HCT116 (cell line): ENCODE data around the gene SEPTIN3. TPM values are rescaled to one million over a fixed set of nuclear protein-coding genes. Genes with fewer than 3 reads are reported as not detected.

Experiments
- ATAC-seq: fragments of 200-7000 bp; cut with Tn5 transposase; 2 replicates; pipeline ENCODE4 v1.9.1; 2020; ENCODE audit warnings: mild to moderate bottlenecking, moderate library complexity
- BruUV-seq: library from RNA; stranded (reverse); fragments of 400-500 nt; replicated peaks from 2 replicates; lab custom pipeline; 2021; lab: Mats Ljungman, UMichigan
- CTCF ChIA-PET: fragments of 300-600 bp; sonication (Branson Sonifier 250); formaldehyde crosslinking; loops from one replicate; lab custom pipeline; 2021; ENCODE audit warnings: antibody characterized with exemption; lab: Charles Lee
- POLR2A ChIA-PET: fragments of 300-600, 350-600 bp; sonication (Branson Sonifier 250); formaldehyde crosslinking; loops from one replicate; lab custom pipeline; 2021; ENCODE audit warnings: antibody characterized with exemption; lab: Charles Lee
- RAD21 ChIA-PET, 2 experiments: fragments of 300-600 bp; sonication (Branson Sonifier 250); formaldehyde crosslinking; loops; one replicate each; lab custom pipeline; 2023; ENCODE audit warnings: low total read pairs in 2 of 2; ENCODE audit not compliant: uncharacterized antibody in 2 of 2, unreplicated experiment in 2 of 2, low non-redundant PET in 1 of 2; lab: Charles Lee
- DNase-seq: peaks from one replicate; pipeline ENCODE4 v3.0.0-alpha.2; 2010; ENCODE audit warnings: low read depth, low spot score
- H2AFZ ChIP-seq: fragments of 200-600 bp; shearing (Covaris generic), sonication (generic); 2 replicates; pipeline ENCODE4 v1.6.1; 2017; ENCODE audit warnings: low read depth, mixed run types, mixed read lengths, antibody characterized with exemption, low read length; ENCODE audit not compliant: poor library complexity, severe bottlenecking
- H3K27ac ChIP-seq: 2 replicates; pipeline ENCODE4 v1.5.1; 2012; ENCODE audit warnings: low read depth, low read length
- H3K27me3 ChIP-seq: fragments of 200-600 bp; sonication (generic); 2 replicates; pipeline ENCODE4 v1.6.1; 2016; ENCODE audit warnings: mixed run types, low read length, mixed read lengths; ENCODE audit not compliant: insufficient read depth
- H3K36me3 ChIP-seq, 2 experiments: fragments of 200-500 bp in 1 of 2; fragments of 200-600 bp in 1 of 2; sonication (Bioruptor generic) in 1 of 2; sonication (generic) in 1 of 2; 2 replicates each; pipeline versions ENCODE4 v1.5.1 to v1.6.1; 2014 to 2016; ENCODE audit warnings: low read length in 2 of 2, inconsistent platforms in 1 of 2, mixed read lengths in 1 of 2, mixed run types in 1 of 2; ENCODE audit not compliant: insufficient read depth in 2 of 2, control insufficient read depth in 1 of 2
- H3K4me1 ChIP-seq, 2 experiments: fragments of 200-600 bp in 1 of 2; sonication (generic) in 1 of 2; 2 replicates each; pipeline versions ENCODE4 v1.5.1 to v1.6.1; 2012 to 2017; ENCODE audit warnings: low read length in 2 of 2, inconsistent platforms in 1 of 2, mild to moderate bottlenecking in 1 of 2, mixed read lengths in 1 of 2, mixed run types in 1 of 2, moderate library complexity in 1 of 2; ENCODE audit not compliant: insufficient read depth in 2 of 2, control insufficient read depth in 1 of 2
- H3K4me2 ChIP-seq: fragments of 200-600 bp; sonication (generic); 2 replicates; pipeline ENCODE4 v1.6.1; 2017; ENCODE audit warnings: mixed run types, low read length, mixed read lengths
- H3K4me3 ChIP-seq, 2 experiments: fragments of 200-600 bp in 1 of 2; sonication (generic) in 1 of 2; replicated peaks in 1 of 2; 2 replicates each; pipeline ENCODE4 v1.5.1; 2011 to 2016; ENCODE audit warnings: low read length in 2 of 2, control low read depth in 1 of 2, low read depth in 1 of 2, mild to moderate bottlenecking in 1 of 2, mixed read lengths in 1 of 2, mixed run types in 1 of 2
- H3K79me2 ChIP-seq: fragments of 200-600 bp; sonication (generic); 2 replicates; pipeline ENCODE4 v1.6.1; 2017; ENCODE audit warnings: mild to moderate bottlenecking, mixed run types, low read length, moderate library complexity, mixed read lengths; ENCODE audit not compliant: insufficient read depth
- H3K9ac ChIP-seq: fragments of 200-600 bp; sonication (generic); 2 replicates; pipeline ENCODE4 v1.6.1; 2016; ENCODE audit warnings: low read length, mixed read lengths
- H3K9me2 ChIP-seq: fragments of 200-600 bp; sonication (generic), shearing (Covaris generic); 2 replicates; pipeline ENCODE4 v1.6.1; 2017; ENCODE audit warnings: mixed run types, mild to moderate bottlenecking, moderate library complexity; ENCODE audit not compliant: insufficient read depth
- H3K9me3 ChIP-seq, 2 experiments: fragments of 200-500 bp in 1 of 2; fragments of 200-600 bp in 1 of 2; sonication (Bioruptor generic) in 1 of 2; sonication (generic) in 1 of 2; 2 replicates each; pipeline ENCODE4 v1.6.1; 2014 to 2017; ENCODE audit warnings: low read length in 2 of 2, mixed read lengths in 2 of 2, inconsistent platforms in 1 of 2, low read depth in 1 of 2, mild to moderate bottlenecking in 1 of 2, mixed run types in 1 of 2, moderate library complexity in 1 of 2; ENCODE audit not compliant: control insufficient read depth in 1 of 2, insufficient read depth in 1 of 2
- H4K20me1 ChIP-seq: fragments of 200-600 bp; sonication (generic), shearing (Covaris generic); 2 replicates; pipeline ENCODE4 v1.6.1; 2017; ENCODE audit warnings: mixed run types, mild to moderate bottlenecking, moderate library complexity; ENCODE audit not compliant: insufficient read depth
- CBX3 ChIP-seq: IDR thresholded peaks from 2 replicates; pipeline ENCODE4 v1.6.1; 2012; ENCODE audit warnings: low read depth
- CEBPB ChIP-seq: IDR thresholded peaks from 2 replicates; pipeline ENCODE4 v1.6.1; 2012; ENCODE audit warnings: low read depth
- EGR1 ChIP-seq: IDR thresholded peaks from 2 replicates; pipeline ENCODE4 v1.6.1; 2012; ENCODE audit warnings: low read depth
- ELF1 ChIP-seq: IDR thresholded peaks from 2 replicates; pipeline ENCODE4 v1.6.1; 2012; ENCODE audit warnings: low read depth, borderline replicate concordance
- EZH2 ChIP-seq: fragments of 200-600 bp; sonication (generic); IDR thresholded peaks from 2 replicates; pipeline ENCODE4 v1.6.1; 2017; ENCODE audit warnings: antibody characterized with exemption, mixed run types
- EZH2phosphoT487 ChIP-seq: fragments of 200-600 bp; IDR thresholded peaks from 2 replicates; pipeline ENCODE4 v1.6.1; 2018; ENCODE audit warnings: antibody characterized with exemption, borderline replicate concordance
- FOSL1 ChIP-seq: IDR thresholded peaks from 2 replicates; pipeline ENCODE4 v1.6.1; 2012; ENCODE audit warnings: low read depth
- JUND ChIP-seq: IDR thresholded peaks from 2 replicates; pipeline ENCODE4 v1.6.1; 2012
- POLR2A ChIP-seq: IDR thresholded peaks from 2 replicates; pipeline ENCODE4 v1.7.0; 2011; ENCODE audit warnings: borderline replicate concordance; ENCODE audit not compliant: insufficient read depth, insufficient read length; ENCODE audit errors: extremely low read depth
- POLR2AphosphoS5 ChIP-seq: IDR thresholded peaks from 2 replicates; pipeline ENCODE4 v1.6.1; 2011; ENCODE audit warnings: mild to moderate bottlenecking, low read depth, low read length, moderate library complexity
- SIN3A ChIP-seq: IDR thresholded peaks from 2 replicates; pipeline ENCODE4 v1.6.1; 2012; ENCODE audit warnings: low read depth
- SP1 ChIP-seq: IDR thresholded peaks from 2 replicates; pipeline ENCODE4 v1.6.1; 2012; ENCODE audit warnings: low read depth
- SRF ChIP-seq: IDR thresholded peaks from 2 replicates; pipeline ENCODE4 v1.6.1; 2012; ENCODE audit warnings: low read depth
- TCF7L2 ChIP-seq: IDR thresholded peaks from 2 replicates; pipeline ENCODE4 v1.7.0; 2011; ENCODE audit warnings: borderline replicate concordance, inconsistent platforms; ENCODE audit not compliant: insufficient read depth, insufficient read length; ENCODE audit errors: extremely low read depth
- YY1 ChIP-seq: IDR thresholded peaks from 2 replicates; pipeline ENCODE4 v1.6.1; 2011; ENCODE audit warnings: low read length, low read depth, moderate library complexity, mild to moderate bottlenecking; ENCODE audit not compliant: insufficient replicate concordance; ENCODE audit errors: extremely low read depth
- intact Hi-C: fragments of 100-400 bp; cut with micrococcal nuclease; formaldehyde crosslinking; loops from 2 replicates; pipeline ENCODE4 v1.10.0; 2022
- total RNA-seq: library from RNA; stranded (reverse); gene quantifications from one replicate; pipeline ENCODE4 v1.2.1, GENCODE V29; 2021; ENCODE audit not compliant: unreplicated experiment
- TF ChIP-seq, protein P1 (sequence below): IDR thresholded peaks from 2 replicates; pipeline ENCODE4 v1.6.1; 2012
- TF ChIP-seq, protein P2 (sequence below), 3 experiments: fragments of 200-600 bp in 1 of 3; sonication (generic) in 1 of 3; IDR thresholded peaks in 2 of 3; conservative IDR thresholded peaks in 1 of 3; 2 replicates each; pipeline ENCODE4 v1.5.1; 2012 to 2017; ENCODE audit warnings: low read depth in 2 of 3, low read length in 2 of 3, antibody characterized with exemption in 1 of 3, borderline replicate concordance in 1 of 3, control low read depth in 1 of 3, mild to moderate bottlenecking in 1 of 3, mixed read lengths in 1 of 3, mixed run types in 1 of 3, moderate library complexity in 1 of 3; ENCODE audit not compliant: insufficient read depth in 1 of 3
- TF ChIP-seq, protein P3 (sequence below): IDR thresholded peaks from 2 replicates; pipeline ENCODE4 v1.6.1; 2011; ENCODE audit warnings: mild to moderate bottlenecking, low read length, moderate library complexity; ENCODE audit not compliant: insufficient replicate concordance; ENCODE audit errors: extremely low read depth
- TF ChIP-seq, protein P4 (sequence below): IDR thresholded peaks from 2 replicates; pipeline ENCODE4 v1.6.1; 2012

SEPTIN3 gene
- total RNA-seq, 1 experiment from 2014 or later = 9.3 TPM

DNA sequence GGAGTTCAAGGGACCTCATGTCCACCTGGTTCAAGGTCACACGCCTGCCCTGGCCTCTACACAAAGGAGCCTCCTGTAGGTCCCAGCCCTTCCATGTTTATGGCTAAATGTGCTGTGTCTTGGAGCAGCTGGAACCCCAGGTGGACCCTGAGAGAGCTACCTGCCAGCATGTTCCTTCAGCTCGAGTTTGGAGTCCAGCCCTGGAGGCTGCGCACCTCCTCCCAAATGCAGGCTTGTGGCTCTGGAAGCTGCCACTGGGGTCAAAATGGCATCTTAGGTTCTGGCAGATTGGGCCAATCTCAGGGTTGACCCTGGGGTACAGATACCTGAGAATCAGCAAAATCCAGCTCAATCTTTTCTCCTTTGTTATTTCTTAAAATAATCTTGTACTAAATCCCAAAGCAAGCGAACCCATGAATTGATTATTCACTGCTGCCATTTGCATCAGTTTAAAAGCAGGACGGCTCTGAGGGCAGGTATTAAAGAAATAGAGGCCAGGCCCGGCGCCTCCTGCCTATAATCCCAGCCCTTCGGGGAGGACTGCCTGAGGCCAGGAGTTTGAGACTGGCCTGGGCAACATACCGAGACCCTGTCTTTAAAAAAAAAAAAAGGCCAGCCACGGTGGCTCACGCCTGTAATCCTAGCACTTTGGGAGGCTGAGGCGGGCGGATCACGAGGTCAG is 45.5 kb upstream of the SEPTIN3 start:
- Histone ChIP-seq H3K9ac (no peak overlapping the region), H3K4me3 (no peak overlapping the region), H3K4me1 (peaks cover 2 to 10% of the 10 kb centered on the region in 2 experiments; a peak in 1 of 4 replicates), H3K36me3 (no peaks in the 10 kb centered on the region), H3K27ac (no peak overlapping the region), H2AFZ (no peak overlapping the region), H3K27me3 (no peaks in the 10 kb centered on the region), H3K9me2 (no peaks in the 10 kb centered on the region), H3K4me2 (no peak overlapping the region), H3K79me2 (no peaks in the 10 kb centered on the region), H3K9me3 (no peaks in the 10 kb centered on the region), H4K20me1 (no peaks in the 10 kb centered on the region)
- RAD21 ChIA-PET = no interaction called here
- ATAC-seq (no peak), DNase-seq (no peak)
- TF ChIP-seq CBX3 (no peak), POLR2A (no peak), SIN3A (no peak), SRF (no peak), SP1 (no peak), CEBPB (no peak), EZH2phosphoT487 (no peak), ELF1 (no peak), FOSL1 (no peak), TCF7L2 (no peak), EGR1 (no peak), POLR2AphosphoS5 (no peak), JUND (no peak), EZH2 (no peak), YY1 (no peak)
- TF ChIP-seq, protein P1, sequence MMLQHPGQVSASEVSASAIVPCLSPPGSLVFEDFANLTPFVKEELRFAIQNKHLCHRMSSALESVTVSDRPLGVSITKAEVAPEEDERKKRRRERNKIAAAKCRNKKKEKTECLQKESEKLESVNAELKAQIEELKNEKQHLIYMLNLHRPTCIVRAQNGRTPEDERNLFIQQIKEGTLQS = no peak
- TF ChIP-seq, protein P2, sequence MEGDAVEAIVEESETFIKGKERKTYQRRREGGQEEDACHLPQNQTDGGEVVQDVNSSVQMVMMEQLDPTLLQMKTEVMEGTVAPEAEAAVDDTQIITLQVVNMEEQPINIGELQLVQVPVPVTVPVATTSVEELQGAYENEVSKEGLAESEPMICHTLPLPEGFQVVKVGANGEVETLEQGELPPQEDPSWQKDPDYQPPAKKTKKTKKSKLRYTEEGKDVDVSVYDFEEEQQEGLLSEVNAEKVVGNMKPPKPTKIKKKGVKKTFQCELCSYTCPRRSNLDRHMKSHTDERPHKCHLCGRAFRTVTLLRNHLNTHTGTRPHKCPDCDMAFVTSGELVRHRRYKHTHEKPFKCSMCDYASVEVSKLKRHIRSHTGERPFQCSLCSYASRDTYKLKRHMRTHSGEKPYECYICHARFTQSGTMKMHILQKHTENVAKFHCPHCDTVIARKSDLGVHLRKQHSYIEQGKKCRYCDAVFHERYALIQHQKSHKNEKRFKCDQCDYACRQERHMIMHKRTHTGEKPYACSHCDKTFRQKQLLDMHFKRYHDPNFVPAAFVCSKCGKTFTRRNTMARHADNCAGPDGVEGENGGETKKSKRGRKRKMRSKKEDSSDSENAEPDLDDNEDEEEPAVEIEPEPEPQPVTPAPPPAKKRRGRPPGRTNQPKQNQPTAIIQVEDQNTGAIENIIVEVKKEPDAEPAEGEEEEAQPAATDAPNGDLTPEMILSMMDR (IDR thresholded peaks at IDR 0.05 in 2 of 3, conservative IDR thresholded peaks at IDR 0.05 in 1 of 3; ENCODE audit: borderline replicate concordance in 1 of 3, insufficient read depth in 1 of 3, low read depth in 2 of 3, low read length in 2 of 3) = no peak
- TF ChIP-seq, protein P3, sequence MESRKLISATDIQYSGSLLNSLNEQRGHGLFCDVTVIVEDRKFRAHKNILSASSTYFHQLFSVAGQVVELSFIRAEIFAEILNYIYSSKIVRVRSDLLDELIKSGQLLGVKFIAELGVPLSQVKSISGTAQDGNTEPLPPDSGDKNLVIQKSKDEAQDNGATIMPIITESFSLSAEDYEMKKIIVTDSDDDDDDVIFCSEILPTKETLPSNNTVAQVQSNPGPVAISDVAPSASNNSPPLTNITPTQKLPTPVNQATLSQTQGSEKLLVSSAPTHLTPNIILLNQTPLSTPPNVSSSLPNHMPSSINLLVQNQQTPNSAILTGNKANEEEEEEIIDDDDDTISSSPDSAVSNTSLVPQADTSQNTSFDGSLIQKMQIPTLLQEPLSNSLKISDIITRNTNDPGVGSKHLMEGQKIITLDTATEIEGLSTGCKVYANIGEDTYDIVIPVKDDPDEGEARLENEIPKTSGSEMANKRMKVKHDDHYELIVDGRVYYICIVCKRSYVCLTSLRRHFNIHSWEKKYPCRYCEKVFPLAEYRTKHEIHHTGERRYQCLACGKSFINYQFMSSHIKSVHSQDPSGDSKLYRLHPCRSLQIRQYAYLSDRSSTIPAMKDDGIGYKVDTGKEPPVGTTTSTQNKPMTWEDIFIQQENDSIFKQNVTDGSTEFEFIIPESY = no peak
- TF ChIP-seq, protein P4, sequence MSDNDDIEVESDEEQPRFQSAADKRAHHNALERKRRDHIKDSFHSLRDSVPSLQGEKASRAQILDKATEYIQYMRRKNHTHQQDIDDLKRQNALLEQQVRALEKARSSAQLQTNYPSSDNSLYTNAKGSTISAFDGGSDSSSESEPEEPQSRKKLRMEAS = no peak
- POLR2A ChIA-PET = no interaction called here
- intact Hi-C loops = no loop called here
- CTCF ChIA-PET = no interaction called here
- BruUV-seq = no TSS peak
